ENCODE data around the gene CALCOCO1. TPM values are rescaled to one million over a fixed set of nuclear protein-coding genes. Genes with fewer than 3 reads are reported as not detected.

CALCOCO1 gene
- total and polyA plus RNA-seq, 9 of the 15 experiments (the other 6 are each of a cell fraction or from before 2014, with no cell fraction given) = 1.9 to 31.8 (median 11.0) TPM

- TF ChIP-seq, protein P1, sequence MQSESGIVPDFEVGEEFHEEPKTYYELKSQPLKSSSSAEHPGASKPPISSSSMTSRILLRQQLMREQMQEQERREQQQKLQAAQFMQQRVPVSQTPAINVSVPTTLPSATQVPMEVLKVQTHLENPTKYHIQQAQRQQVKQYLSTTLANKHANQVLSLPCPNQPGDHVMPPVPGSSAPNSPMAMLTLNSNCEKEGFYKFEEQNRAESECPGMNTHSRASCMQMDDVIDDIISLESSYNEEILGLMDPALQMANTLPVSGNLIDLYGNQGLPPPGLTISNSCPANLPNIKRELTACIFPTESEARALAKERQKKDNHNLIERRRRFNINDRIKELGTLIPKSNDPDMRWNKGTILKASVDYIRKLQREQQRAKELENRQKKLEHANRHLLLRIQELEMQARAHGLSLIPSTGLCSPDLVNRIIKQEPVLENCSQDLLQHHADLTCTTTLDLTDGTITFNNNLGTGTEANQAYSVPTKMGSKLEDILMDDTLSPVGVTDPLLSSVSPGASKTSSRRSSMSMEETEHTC (IDR thresholded peaks at IDR 0.05) = no peak
- TF ChIP-seq KAT2B (IDR thresholded peaks at IDR 0.05; ENCODE audit: low read depth, low read length) (no peak), GTF2E2 (tag; IDR thresholded peaks at IDR 0.05) (no peak), ZNF23 (CRISPR knock-in tag; IDR thresholded peaks at IDR 0.05) (no peak)
- TF ChIP-seq, protein P2, sequence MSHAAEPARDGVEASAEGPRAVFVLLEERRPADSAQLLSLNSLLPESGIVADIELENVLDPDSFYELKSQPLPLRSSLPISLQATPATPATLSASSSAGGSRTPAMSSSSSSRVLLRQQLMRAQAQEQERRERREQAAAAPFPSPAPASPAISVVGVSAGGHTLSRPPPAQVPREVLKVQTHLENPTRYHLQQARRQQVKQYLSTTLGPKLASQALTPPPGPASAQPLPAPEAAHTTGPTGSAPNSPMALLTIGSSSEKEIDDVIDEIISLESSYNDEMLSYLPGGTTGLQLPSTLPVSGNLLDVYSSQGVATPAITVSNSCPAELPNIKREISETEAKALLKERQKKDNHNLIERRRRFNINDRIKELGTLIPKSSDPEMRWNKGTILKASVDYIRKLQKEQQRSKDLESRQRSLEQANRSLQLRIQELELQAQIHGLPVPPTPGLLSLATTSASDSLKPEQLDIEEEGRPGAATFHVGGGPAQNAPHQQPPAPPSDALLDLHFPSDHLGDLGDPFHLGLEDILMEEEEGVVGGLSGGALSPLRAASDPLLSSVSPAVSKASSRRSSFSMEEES (CRISPR knock-in tag; IDR thresholded peaks at IDR 0.05) = no peak
Observed at GRCh38 chr12:53768976-53769375, 41.7 kb upstream of the CALCOCO1 start (continued).

GRCh38 chr12:53766881-53767280, 39.6 kb upstream of the CALCOCO1 start:
- DNase-seq (ENCODE audit: extremely low read depth in 1 of 4, low spot score in 3 of 4) (no peak), FAIRE-seq (no peak), ATAC-seq (no peak)
- H3K27me3 ChIP-seq (ENCODE audit: control insufficient read depth in 2 of 2, insufficient read depth in 2 of 2, low read length in 2 of 2) = peaks cover 7 to 17% of the 10 kb centered on the region in 2 experiments; a peak in 4 of 5 replicates
- intact Hi-C loops (cut with micrococcal nuclease) = loop anchor here (1.0 to 10.0 kb wide), 2 partner anchors 185 to 438 kb away; no protein-coding TSS in a partner anchor
- 0% methylated on average over 3 of the region's 3 CpGs for WGBS (ENCODE audit: insufficient coverage, low coverage, missing lambda C conversion rate)
- H3K9me3 ChIP-seq (replicated peaks; ENCODE audit: control insufficient read depth, insufficient read depth, low read depth, low read length) = no peaks in the 10 kb centered on the region
- in situ Hi-C loops (cut with MboI) = loop anchor here (25.0 kb wide), 1 partner anchor 445 kb away; no protein-coding TSS in a partner anchor
- no peak overlapping the region for H3K4me3 ChIP-seq
- H3K9ac ChIP-seq (ENCODE audit: insufficient read depth in 1 of 2, low read depth in 2 of 2, low read length in 2 of 2) = no peak overlapping the region
- no peaks in the 10 kb centered on the region for H3K4me1 ChIP-seq (replicated peaks in 1 of 2; ENCODE audit: control insufficient read depth in 2 of 2, insufficient read depth in 2 of 2, low read length in 2 of 2)
- no peak overlapping the region for H3K4me2 ChIP-seq (ENCODE audit: insufficient read depth, low read length)
- CTCF ChIA-PET (ENCODE audit: low intra/inter-chr PET ratio) = no interaction called here
- BruUV-seq (replicated peaks) = no TSS peak
- H3K9me1 ChIP-seq (ENCODE audit: control insufficient read depth, insufficient read depth, low read length) = no peaks in the 10 kb centered on the region
- no peaks in the 10 kb centered on the region for H3K79me2 ChIP-seq (ENCODE audit: control insufficient read depth, insufficient read depth, low read length)
- H3K36me3 ChIP-seq (ENCODE audit: control insufficient read depth, insufficient read depth, low read length) = no peaks in the 10 kb centered on the region
- H4K20me1 ChIP-seq (replicated peaks; ENCODE audit: control insufficient read depth, insufficient read depth, low read length) = no peaks in the 10 kb centered on the region
- POLR2A ChIA-PET = no interaction called here
- H3K27ac ChIP-seq (ENCODE audit: extremely low read depth, low read depth, low read length) = no peak overlapping the region
- no peak overlapping the region for H2AFZ ChIP-seq (ENCODE audit: low read depth, low read length)
- TF ChIP-seq XRCC3 (IDR thresholded peaks at IDR 0.05) = no peak
- no peak for TF ChIP-seq ZNF717 (CRISPR knock-in tag; IDR thresholded peaks at IDR 0.05)
- no peak for TF ChIP-seq HEY1 (CRISPR knock-in tag; IDR thresholded peaks at IDR 0.05; ENCODE audit: borderline replicate concordance)
- no peak for TF ChIP-seq PHTF2 (CRISPR knock-in tag; IDR thresholded peaks at IDR 0.05)
- TF ChIP-seq, protein P3, sequence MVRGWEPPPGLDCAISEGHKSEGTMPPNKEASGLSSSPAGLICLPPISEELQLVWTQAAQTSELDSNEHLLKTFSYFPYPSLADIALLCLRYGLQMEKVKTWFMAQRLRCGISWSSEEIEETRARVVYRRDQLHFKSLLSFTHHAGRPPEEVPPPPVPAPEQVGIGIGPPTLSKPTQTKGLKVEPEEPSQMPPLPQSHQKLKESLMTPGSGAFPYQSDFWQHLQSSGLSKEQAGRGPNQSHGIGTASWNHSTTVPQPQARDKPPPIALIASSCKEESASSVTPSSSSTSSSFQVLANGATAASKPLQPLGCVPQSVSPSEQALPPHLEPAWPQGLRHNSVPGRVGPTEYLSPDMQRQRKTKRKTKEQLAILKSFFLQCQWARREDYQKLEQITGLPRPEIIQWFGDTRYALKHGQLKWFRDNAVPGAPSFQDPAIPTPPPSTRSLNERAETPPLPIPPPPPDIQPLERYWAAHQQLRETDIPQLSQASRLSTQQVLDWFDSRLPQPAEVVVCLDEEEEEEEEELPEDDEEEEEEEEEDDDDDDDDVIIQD (CRISPR knock-in tag; IDR thresholded peaks at IDR 0.05) = no peak
- TF ChIP-seq ZNF324 (CRISPR knock-in tag; IDR thresholded peaks at IDR 0.05) = no peak
- TF ChIP-seq, protein P4, sequence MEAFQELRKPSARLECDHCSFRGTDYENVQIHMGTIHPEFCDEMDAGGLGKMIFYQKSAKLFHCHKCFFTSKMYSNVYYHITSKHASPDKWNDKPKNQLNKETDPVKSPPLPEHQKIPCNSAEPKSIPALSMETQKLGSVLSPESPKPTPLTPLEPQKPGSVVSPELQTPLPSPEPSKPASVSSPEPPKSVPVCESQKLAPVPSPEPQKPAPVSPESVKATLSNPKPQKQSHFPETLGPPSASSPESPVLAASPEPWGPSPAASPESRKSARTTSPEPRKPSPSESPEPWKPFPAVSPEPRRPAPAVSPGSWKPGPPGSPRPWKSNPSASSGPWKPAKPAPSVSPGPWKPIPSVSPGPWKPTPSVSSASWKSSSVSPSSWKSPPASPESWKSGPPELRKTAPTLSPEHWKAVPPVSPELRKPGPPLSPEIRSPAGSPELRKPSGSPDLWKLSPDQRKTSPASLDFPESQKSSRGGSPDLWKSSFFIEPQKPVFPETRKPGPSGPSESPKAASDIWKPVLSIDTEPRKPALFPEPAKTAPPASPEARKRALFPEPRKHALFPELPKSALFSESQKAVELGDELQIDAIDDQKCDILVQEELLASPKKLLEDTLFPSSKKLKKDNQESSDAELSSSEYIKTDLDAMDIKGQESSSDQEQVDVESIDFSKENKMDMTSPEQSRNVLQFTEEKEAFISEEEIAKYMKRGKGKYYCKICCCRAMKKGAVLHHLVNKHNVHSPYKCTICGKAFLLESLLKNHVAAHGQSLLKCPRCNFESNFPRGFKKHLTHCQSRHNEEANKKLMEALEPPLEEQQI (IDR thresholded peaks at IDR 0.05) = no peak
- TF ChIP-seq, protein P5, sequence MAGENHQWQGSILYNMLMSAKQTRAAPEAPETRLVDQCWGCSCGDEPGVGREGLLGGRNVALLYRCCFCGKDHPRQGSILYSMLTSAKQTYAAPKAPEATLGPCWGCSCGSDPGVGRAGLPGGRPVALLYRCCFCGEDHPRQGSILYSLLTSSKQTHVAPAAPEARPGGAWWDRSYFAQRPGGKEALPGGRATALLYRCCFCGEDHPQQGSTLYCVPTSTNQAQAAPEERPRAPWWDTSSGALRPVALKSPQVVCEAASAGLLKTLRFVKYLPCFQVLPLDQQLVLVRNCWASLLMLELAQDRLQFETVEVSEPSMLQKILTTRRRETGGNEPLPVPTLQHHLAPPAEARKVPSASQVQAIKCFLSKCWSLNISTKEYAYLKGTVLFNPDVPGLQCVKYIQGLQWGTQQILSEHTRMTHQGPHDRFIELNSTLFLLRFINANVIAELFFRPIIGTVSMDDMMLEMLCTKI (IDR thresholded peaks at IDR 0.05; ENCODE audit: partially characterized antibody) = no peak
- no peak for TF ChIP-seq LARP7 (IDR thresholded peaks at IDR 0.05)
